Thymus (tissue), 11 donors: ENCODE data around the gene SYNE1. TPM values are rescaled to one million over a fixed set of nuclear protein-coding genes. Genes with fewer than 3 reads are reported as not detected.
"Not testable (repeated sequence)": the region's sequence is repeated elsewhere in the genome, so short reads cannot be mapped to it uniquely, and the experiment has no call there.

Experiments
- DNase-seq, 9 donors: peaks; one replicate each; pipeline ENCODE4 v3.0.0-alpha.2; 2013; ENCODE audit warnings: low spot score in 9 of 9, low read depth in 6 of 9, missing footprints in 1 of 9
- H3K27ac ChIP-seq, 2 donors: one replicate each; pipeline ENCODE4 v1.5.1; 2013; ENCODE audit warnings: control low read depth in 1 of 2, low read depth in 1 of 2, low read length in 1 of 2, mild to moderate bottlenecking in 1 of 2, moderate library complexity in 1 of 2
- H3K27me3 ChIP-seq, 2 donors: one replicate each; pipeline ENCODE4 v1.5.1; 2013; ENCODE audit warnings: low read length in 1 of 2; ENCODE audit not compliant: control insufficient read depth in 2 of 2, insufficient read depth in 1 of 2
- H3K36me3 ChIP-seq, 2 donors: one replicate each; pipeline ENCODE4 v1.5.1; 2013; ENCODE audit warnings: low read length in 1 of 2, mild to moderate bottlenecking in 1 of 2, moderate library complexity in 1 of 2; ENCODE audit not compliant: control insufficient read depth in 2 of 2, insufficient read depth in 2 of 2
- H3K4me1 ChIP-seq, 2 donors: one replicate each; pipeline ENCODE4 v1.5.1; 2013; ENCODE audit warnings: low read length in 2 of 2; ENCODE audit not compliant: control insufficient read depth in 2 of 2, insufficient read depth in 2 of 2
- H3K4me3 ChIP-seq, 2 donors: one replicate each; pipeline ENCODE4 v1.5.1; 2013; ENCODE audit warnings: low read length in 2 of 2, control low read depth in 1 of 2, mild to moderate bottlenecking in 1 of 2
- H3K9me3 ChIP-seq, 2 donors: one replicate each; pipeline ENCODE4 v1.5.1; 2013; ENCODE audit warnings: low read length in 1 of 2, mild to moderate bottlenecking in 1 of 2; ENCODE audit not compliant: control insufficient read depth in 2 of 2, insufficient read depth in 1 of 2
- WGBS: extraction: QIAGEN DNeasy Blood & Tissue Kit; methylation state at CpG from one replicate; pipeline ENCODE4 v1.1.7; 2013; 5-methylcytosine and 5-hydroxymethylcytosine counted together
- polyA plus RNA-seq: library from polyadenylated mRNA; stranded (reverse); fragments of 200-250 nt; gene quantifications from one replicate; pipeline ENCODE4 v1.2.3, GENCODE V29; 2013
- total RNA-seq: library from RNA; stranded (reverse); fragments of 120-200 nt; gene quantifications from one replicate; pipeline ENCODE4 v1.2.4, GENCODE V29; 2013
- donor health status: healthy.

The SYNE1 gene
- total and polyA plus RNA-seq, 2 donors: 49.6 to 55.1 TPM

DNA sequence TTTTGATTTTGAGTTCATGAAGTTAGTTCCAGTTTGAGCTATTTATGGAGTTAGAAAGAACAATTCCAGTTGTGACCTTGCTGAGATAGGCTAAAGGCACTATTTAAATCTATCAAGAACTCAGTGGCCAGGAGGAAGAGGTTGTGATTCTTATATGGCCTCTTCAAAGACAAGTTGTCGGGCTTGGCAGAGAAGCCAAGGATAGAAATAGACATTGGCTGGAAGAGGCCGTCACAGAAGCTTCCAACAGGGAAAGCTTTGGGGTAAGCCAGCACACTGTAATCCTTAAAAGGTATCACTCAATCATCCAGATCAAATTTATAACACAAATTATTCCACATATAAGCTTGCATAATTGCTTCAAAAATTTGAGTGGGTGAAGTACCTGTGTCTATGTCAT, 286.1 kb downstream of the SYNE1 start:
- no peaks in the 10 kb centered on the region for H3K9me3 ChIP-seq
- WGBS: 96% methylated on average over 2 of the region's 2 CpGs

DNA sequence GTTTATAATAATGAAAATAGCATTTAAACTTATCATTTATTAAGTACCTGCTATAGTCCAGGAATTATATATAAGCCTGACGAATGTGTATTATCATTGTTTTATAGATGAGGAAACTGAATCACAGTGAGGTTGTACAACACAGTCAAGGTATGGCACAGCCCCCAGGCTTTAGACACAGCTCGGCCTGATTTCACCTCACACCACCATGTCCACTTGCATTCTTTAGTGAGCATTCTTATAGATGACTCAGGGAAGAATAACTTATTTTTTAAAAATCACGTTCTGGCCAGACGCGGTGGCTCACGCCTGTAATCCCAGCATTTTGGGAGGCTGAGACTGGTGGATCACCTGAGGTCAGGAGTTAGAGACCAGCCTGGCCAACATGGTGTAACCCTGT, 289.0 kb downstream of the SYNE1 start:
- Histone ChIP-seq H3K4me3 (no peak overlapping the region), H3K27ac (no peak overlapping the region), H3K4me1 (no peaks in the 10 kb centered on the region), H3K36me3 (peaks cover 0 to 3% of the 10 kb centered on the region in 2 donors), H3K9me3 (no peaks in the 10 kb centered on the region), H3K27me3 (no peaks in the 10 kb centered on the region)
- DNase-seq: no peak
- WGBS: 97% methylated on average over 6 of the region's 6 CpGs

More for the DNA sequence above, 286.1 kb downstream of the SYNE1 start:
- no peaks in the 10 kb centered on the region for H3K27me3 ChIP-seq
- H3K36me3 ChIP-seq: peaks cover 0 to 3% of the 10 kb centered on the region in 2 donors
- DNase-seq: no peak
- no peak overlapping the region for H3K4me3 ChIP-seq
- no peak overlapping the region for H3K27ac ChIP-seq
- no peaks in the 10 kb centered on the region for H3K4me1 ChIP-seq

DNA sequence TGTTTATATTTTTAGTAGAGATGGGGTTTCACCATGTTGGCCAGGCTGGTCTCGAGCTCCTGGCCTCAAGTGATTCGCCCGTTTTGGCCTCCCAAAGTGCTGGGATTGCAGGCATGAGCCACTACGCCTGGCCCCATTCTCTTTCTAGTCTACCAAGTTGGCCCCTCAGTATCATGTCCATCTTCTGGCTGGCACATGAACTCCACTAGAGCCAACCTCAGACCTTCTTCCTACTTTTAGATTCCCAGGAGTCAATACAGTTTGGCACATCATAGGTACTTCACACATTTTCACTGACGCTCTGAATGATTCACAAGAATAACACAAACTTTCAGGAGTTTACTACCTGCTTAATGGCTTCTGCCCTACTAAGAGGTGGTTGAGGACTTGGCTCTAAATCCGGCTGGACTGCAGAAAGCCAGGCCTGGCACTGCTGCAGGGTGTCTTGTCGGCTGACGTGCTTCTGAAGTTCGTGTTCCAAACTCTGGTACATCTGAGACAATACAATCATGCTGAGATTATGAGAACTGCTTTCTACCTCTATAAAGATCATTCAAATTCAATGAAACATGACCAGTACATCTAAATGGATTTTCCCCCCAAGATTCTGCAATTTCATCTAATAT, 293.3 kb downstream of the SYNE1 start:
- H3K4me1 ChIP-seq: no peaks in the 10 kb centered on the region
- peaks cover 0 to 3% of the 10 kb centered on the region in 2 donors for H3K36me3 ChIP-seq
- WGBS: 98% methylated on average over 9 of the region's 9 CpGs
- no peak overlapping the region for H3K27ac ChIP-seq
- DNase-seq: no peak
- no peaks in the 10 kb centered on the region for H3K27me3 ChIP-seq
- H3K9me3 ChIP-seq: no peaks in the 10 kb centered on the region
- H3K4me3 ChIP-seq: no peak overlapping the region

DNA sequence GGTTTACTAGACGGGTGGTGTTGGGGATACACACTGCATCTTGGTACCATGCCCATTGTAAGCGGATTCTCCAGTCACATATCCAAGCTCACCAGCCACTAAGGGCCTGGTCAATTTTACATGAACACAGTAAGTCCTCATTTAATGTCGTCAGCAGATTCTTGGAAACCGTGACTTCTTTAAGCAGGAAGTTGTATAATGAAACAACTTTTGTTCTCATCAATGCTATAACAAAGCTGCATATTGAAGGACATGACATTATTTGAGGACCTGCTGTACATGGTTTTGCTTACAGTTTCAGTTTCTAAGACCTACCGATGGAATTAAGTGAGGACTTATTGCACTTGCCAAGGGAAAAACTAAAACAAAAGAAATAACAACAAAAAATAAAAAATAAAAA, 295.6 kb downstream of the SYNE1 start:
- Histone ChIP-seq H3K27me3 (no peaks in the 10 kb centered on the region), H3K27ac (no peak overlapping the region), H3K36me3 (no peaks in the 10 kb centered on the region), H3K9me3 (no peaks in the 10 kb centered on the region), H3K4me1 (no peaks in the 10 kb centered on the region), H3K4me3 (no peak overlapping the region)
- no peak for DNase-seq
- WGBS: 92% methylated on average over 5 of the region's 5 CpGs

DNA sequence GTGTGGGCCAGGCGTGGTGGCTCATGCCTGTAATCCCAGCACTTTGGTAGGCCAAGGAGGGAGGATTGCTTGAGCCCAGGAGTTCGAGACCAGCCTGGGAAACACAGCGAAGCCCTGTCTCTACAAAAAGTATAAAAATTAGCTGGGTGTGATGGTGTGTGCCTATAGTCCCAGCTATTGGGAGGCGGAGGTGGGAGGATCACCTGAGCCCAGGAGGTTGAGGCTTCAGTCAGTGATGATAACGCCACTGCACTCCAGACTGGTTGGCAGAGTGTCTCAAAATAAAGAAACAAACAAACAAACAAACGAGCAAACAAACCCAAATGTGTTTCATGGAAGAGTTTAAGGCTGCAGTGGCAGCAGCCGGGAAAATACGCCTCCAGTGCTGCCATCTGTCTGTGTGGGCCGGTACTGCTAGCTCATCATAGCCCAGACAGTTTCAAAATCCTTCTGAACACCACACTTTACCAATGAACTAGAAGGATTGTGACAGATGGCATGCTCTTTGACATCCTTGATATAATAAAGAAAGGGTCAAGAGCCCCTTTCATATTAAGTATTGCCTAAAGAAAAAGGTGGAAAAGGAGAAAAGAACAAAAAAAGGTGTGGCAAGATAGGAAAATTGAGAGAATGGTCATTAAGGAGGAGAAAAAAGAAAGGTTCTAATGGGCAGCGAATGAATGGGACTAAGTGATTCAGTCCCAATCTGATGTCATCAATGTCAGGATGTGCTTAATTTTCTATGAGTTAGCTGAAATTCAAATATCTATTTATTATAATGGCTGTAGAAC, 298.6 kb downstream of the SYNE1 start:
- 48% methylated on average over 10 of the region's 10 CpGs for WGBS
- DNase-seq: peak; percentile 16 to 67 (median 33)
- Histone ChIP-seq H3K4me1 (no peaks in the 10 kb centered on the region), H3K4me3 (no peak overlapping the region), H3K27ac (no peak overlapping the region), H3K36me3 (no peaks in the 10 kb centered on the region), H3K9me3 (no peaks in the 10 kb centered on the region), H3K27me3 (no peaks in the 10 kb centered on the region)

DNA sequence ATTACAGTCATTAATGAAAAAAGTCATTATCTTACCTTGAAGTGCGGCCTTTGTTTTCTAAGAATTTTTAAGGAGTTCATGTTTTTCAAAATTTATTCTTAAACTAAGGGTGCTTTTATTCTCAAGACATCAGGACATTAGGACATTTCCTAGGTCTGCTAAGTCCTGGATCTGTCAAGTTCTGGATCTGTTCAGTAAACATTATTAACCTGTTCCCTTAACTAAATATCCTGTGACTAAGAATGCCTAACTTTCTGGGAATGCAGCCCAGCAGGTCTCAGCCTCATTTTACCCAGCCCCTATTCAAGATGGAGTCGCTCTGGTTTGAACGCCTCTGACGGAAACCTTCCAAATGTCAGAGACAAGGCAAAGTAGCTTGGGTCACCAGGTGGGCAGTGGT, 302.6 kb downstream of the SYNE1 start:
- no peaks in the 10 kb centered on the region for H3K27me3 ChIP-seq
- H3K9me3 ChIP-seq: no peaks in the 10 kb centered on the region
- WGBS: 97% methylated on average over 4 of the region's 4 CpGs
- DNase-seq: no peak
- no peak overlapping the region for H3K4me3 ChIP-seq
- H3K27ac ChIP-seq: no peak overlapping the region
- peaks cover 0 to 5% of the 10 kb centered on the region in 2 donors for H3K4me1 ChIP-seq
- no peaks in the 10 kb centered on the region for H3K36me3 ChIP-seq

DNA sequence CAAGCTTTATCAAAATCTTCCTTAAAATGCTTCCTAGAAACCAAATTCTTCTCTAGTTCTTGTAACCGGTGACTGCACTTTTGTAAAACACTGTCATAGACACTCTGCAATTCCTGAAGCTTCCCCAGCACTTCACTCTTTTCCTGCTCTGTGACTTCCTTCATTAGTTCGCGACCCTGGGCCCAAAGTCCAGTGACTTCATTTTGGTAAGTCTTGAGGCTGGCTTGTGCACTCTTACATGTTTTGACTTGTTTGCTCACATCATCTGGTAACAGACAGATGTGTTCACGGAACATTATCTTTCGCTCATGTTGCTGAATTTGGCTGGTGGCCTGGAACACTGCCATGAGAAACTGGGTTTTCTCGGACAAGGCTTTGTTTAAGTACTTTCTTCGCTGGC, 306.2 kb downstream of the SYNE1 start:
- peaks cover 0 to 5% of the 10 kb centered on the region in 2 donors for H3K4me1 ChIP-seq
- H3K4me3 ChIP-seq: no peak overlapping the region
- H3K27ac ChIP-seq: peak overlapping the region in 1 of 2 donors; percentile 22
- DNase-seq: peak in 1 of 9 donors; percentile 16
- no peaks in the 10 kb centered on the region for H3K9me3 ChIP-seq
- 92% methylated on average over 7 of the region's 7 CpGs for WGBS
- no peaks in the 10 kb centered on the region for H3K27me3 ChIP-seq
- H3K36me3 ChIP-seq: no peaks in the 10 kb centered on the region

DNA sequence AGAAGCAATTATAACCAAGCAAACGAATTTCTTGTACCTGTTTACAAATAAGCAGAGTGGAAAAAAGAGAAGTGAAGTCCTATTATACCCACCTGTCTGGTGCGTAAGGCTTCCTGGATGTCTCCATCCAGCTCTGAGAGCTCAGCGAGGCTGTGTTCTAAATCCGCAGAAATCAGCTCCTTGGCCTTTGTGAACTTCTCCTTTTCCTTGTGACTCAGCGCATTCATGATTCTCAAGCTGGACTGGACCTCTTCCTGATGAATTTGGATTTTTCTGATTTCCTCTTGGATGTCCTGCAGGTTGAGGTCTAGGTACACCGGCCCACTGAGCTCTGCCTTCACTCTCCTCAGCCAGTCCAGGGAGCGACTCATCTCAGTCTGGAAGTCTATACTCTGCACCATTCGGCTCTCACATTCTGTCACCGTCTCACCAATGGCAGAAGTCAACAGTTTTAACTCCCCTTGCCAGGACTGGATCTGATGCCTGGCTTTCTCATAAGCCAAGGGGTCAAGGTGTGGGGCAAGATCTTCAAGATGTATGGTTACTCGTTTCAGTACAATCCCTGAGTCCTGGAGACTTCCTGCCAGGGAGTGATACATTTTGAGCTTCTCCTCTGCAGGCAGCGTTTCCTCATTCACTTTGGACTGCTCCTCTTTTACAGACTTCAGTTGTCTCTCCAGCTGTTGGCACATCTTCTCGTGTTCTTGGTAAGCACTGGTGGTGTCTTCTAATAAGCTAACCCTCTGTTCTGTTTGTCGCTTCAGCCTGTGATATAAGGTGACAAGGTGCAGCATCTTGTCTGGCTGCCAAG, 307.3 kb downstream of the SYNE1 start:
- Histone ChIP-seq H3K4me1 (peaks cover 0 to 5% of the 10 kb centered on the region in 2 donors), H3K27me3 (no peaks in the 10 kb centered on the region), H3K4me3 (no peak overlapping the region), H3K27ac (no peak overlapping the region), H3K9me3 (no peaks in the 10 kb centered on the region), H3K36me3 (no peaks in the 10 kb centered on the region)
- 75% methylated on average over 13 of the region's 13 CpGs for WGBS
- no peak for DNase-seq

DNA sequence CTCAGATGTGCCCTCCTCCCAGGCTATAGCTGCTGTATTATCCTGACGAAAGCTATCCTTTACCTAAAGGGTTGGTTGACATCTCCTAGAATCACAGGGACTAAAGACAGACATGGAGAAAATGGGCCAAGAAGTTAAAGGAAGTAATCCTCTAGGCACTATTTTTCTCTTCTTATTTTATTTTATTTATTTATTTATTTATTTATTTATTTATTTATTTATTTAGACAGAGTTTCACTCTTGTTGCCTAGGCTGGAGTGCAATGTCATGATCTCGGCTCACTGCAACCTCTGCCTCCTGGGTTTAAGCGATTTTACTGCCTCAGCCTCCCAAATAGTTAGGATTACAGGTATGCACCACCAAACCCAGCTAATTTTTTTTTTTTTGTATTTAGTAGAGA, 309.0 kb downstream of the SYNE1 start:
- DNase-seq, H3K4me3 ChIP-seq, H3K27me3 ChIP-seq, H3K27ac ChIP-seq, H3K9me3 ChIP-seq, H3K4me1 ChIP-seq, H3K36me3 ChIP-seq: not testable (repeated sequence)
- 97% methylated on average over 3 of the region's 3 CpGs for WGBS
